K562 (cell line): ENCODE measurements around the gene TSG101. TPM values are rescaled to one million over a fixed set of nuclear protein-coding genes. Genes with fewer than 3 reads are reported as not detected.

Source experiments
- CREBBP ChIP-seq: IDR thresholded peaks from one replicate; pipeline ENCODE4 v1.6.1; 2012; ENCODE audit warnings: low read depth, mild to moderate bottlenecking, control low read depth, inconsistent platforms, low read length
- E2F8 ChIP-seq: fragments of 450-650 bp; IDR thresholded peaks from 2 replicates; pipeline ENCODE4 v1.7.1; 2018; ENCODE audit warnings: mild to moderate bottlenecking, low read depth; ENCODE audit not compliant: partially characterized antibody
- GABPB1 ChIP-seq: sonication (generic); formaldehyde crosslinking; IDR thresholded peaks from 2 replicates; pipeline ENCODE4 v1.8.0; 2022; ENCODE audit warnings: mild to moderate bottlenecking, missing genetic modification reagents
- L3MBTL2 ChIP-seq: fragments of 450-650 bp; IDR thresholded peaks from 2 replicates; pipeline ENCODE4 v1.6.1; 2016; ENCODE audit warnings: mild to moderate bottlenecking, moderate library complexity
- PHTF2 ChIP-seq: fragments of 250-450 bp; sonication (Bioruptor Pico); IDR thresholded peaks from 2 replicates; pipeline ENCODE4 v1.5.0; 2021; ENCODE audit warnings: mild to moderate bottlenecking
- SAP30 ChIP-seq: fragments of 200-600 bp; sonication (generic); IDR thresholded peaks from 2 replicates; pipeline ENCODE4 v1.6.1; 2012; ENCODE audit warnings: borderline replicate concordance, low read depth, mild to moderate bottlenecking, moderate library complexity, low read length, control low read depth, inconsistent platforms; ENCODE audit not compliant: insufficient read depth, poor library complexity, severe bottlenecking
- ZBTB34 ChIP-seq: fragments of 250-450 bp; sonication (Bioruptor Pico); IDR thresholded peaks from 2 replicates; pipeline ENCODE4 v1.8.0; 2021; ENCODE audit warnings: mild to moderate bottlenecking, moderate library complexity
- ZBTB40 ChIP-seq, 2 experiments: fragments of 450-650 bp in 1 of 2; sonication (generic) in 1 of 2; formaldehyde crosslinking in 1 of 2; IDR thresholded peaks; 2 replicates each; pipeline versions ENCODE4 v1.7.1 to v1.9.0; 2016 to 2022; ENCODE audit warnings: inconsistent platforms in 1 of 2, mild to moderate bottlenecking in 1 of 2, missing genetic modification reagents in 1 of 2
- ZKSCAN3 ChIP-seq: fragments of 250-450 bp; sonication (Bioruptor Pico); IDR thresholded peaks from 2 replicates; pipeline ENCODE4 v1.4.0; 2020
- ZNF324 ChIP-seq: fragments of 250-450 bp; sonication (Bioruptor Pico); IDR thresholded peaks from 2 replicates; pipeline ENCODE4 v1.4.0; 2020; ENCODE audit warnings: mild to moderate bottlenecking
- polyA plus RNA-seq, 8 experiments: library from polyadenylated mRNA; depleted of rRNA in 4 of 8; stranded (reverse) in 5 of 8; unstranded in 3 of 8; fragments of >200 nt; fragmentation: Nextera tagmentation in 2 of 8; fragmentation: Illumina TruSeq in 1 of 8; extraction: Ambion mirVana in 2 of 8; extraction: Trizol in 1 of 8; gene quantifications; 2 replicates each; pipeline versions ENCODE4 v1.2.1 to v1.2.3, GENCODE V29; 2011 to 2014; ENCODE audit warnings: inconsistent platforms in 1 of 8, missing spikeins in 1 of 8
- total RNA-seq, 7 experiments: library from RNA; depleted of rRNA in 6 of 7; stranded (reverse); fragments of >200 nt in 6 of 7; fragmentation: Illumina TruSeq in 2 of 7; extraction: Trizol in 2 of 7; gene quantifications; 2 replicates each; pipeline versions ENCODE4 v1.2.1 to v1.2.3, GENCODE V29; 2011 to 2021; ENCODE audit warnings: low replicate concordance in 1 of 7
- TF ChIP-seq, protein P1 (sequence below): fragments of 450-650 bp; conservative IDR thresholded peaks from 2 replicates; pipeline ENCODE4 v1.6.1; 2016; ENCODE audit warnings: missing genetic modification characterization, low read depth, mild to moderate bottlenecking, control low read depth, missing compliant biosample characterization

The TSG101 gene
- total and polyA plus RNA-seq, 9 of the 15 experiments (the other 6 are each of a cell fraction or from before 2014, with no cell fraction given): 24.6 to 141 (median 60.0) TPM

- TF ChIP-seq CREBBP: no peak
- peak; percentile 86 for TF ChIP-seq SAP30
- TF ChIP-seq L3MBTL2: peak; percentile 29
- no peak for TF ChIP-seq PHTF2 (CRISPR knock-in tag)
- peak; percentile 97 for TF ChIP-seq GABPB1
- TF ChIP-seq, protein P1, sequence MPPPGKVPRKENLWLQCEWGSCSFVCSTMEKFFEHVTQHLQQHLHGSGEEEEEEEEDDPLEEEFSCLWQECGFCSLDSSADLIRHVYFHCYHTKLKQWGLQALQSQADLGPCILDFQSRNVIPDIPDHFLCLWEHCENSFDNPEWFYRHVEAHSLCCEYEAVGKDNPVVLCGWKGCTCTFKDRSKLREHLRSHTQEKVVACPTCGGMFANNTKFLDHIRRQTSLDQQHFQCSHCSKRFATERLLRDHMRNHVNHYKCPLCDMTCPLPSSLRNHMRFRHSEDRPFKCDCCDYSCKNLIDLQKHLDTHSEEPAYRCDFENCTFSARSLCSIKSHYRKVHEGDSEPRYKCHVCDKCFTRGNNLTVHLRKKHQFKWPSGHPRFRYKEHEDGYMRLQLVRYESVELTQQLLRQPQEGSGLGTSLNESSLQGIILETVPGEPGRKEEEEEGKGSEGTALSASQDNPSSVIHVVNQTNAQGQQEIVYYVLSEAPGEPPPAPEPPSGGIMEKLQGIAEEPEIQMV (tag): no peak
- peak; percentile 99 for TF ChIP-seq ZBTB40 (IDR thresholded peaks at IDR 0.05)
- TF ChIP-seq ZBTB40 (CRISPR knock-in tag; IDR thresholded peaks at IDR 0.05): no peak
- peak; percentile 95 for TF ChIP-seq E2F8
- no peak for TF ChIP-seq ZNF324
- TF ChIP-seq ZKSCAN3 (CRISPR knock-in tag): no peak
- TF ChIP-seq ZBTB34: no peak
Measured at GRCh38 chr11:18526521-18527296, at the start of gene TSG101 (continued).
